HepG2 (cell line): ENCODE results near the gene VPS37B. TPM values are rescaled to one million over a fixed set of nuclear protein-coding genes. Genes with fewer than 3 reads are reported as not detected.
A peak's percentile ranks its signal among the peaks of the same experiment; 100 is the strongest.

ENCODE experiments used
- ATAC-seq: fragments of 200-7000 bp; cut with Tn5 transposase; 3 replicates; pipeline ENCODE4 v1.9.1; 2020; ENCODE audit warnings: mild to moderate bottlenecking, moderate library complexity
- BruUV-seq: library from RNA; stranded (reverse); fragments of 400-500 nt; replicated peaks from 2 replicates; lab custom pipeline; 2021; lab: Mats Ljungman, UMichigan
- CTCF ChIA-PET: fragments of 300-600 bp; formaldehyde crosslinking; extraction: SDS; loops from one replicate; lab custom pipeline; 2021; ENCODE audit warnings: low total read pairs, inconsistent platforms, low intra/inter-chr PET ratio; lab: Yijun Ruan, JAX
- POLR2A ChIA-PET: fragments of 350-600 bp; sonication (Branson Sonifier 250); formaldehyde crosslinking; loops from one replicate; lab custom pipeline; 2020; ENCODE audit warnings: antibody characterized with exemption, inconsistent platforms; lab: Yijun Ruan, JAX
- DNase-seq: peaks from one replicate; pipeline ENCODE4 v3.0.0-alpha.2; 2015; ENCODE audit warnings: low spot score
- FAIRE-seq: peaks from 3 replicates; lab custom pipeline; 2011; peaks lifted over from hg19 to GRCh38; lab: Jason Lieb, UNC
- H2AFZ ChIP-seq: one replicate; pipeline ENCODE4 v1.6.1; 2011; ENCODE audit warnings: low read length, inconsistent platforms
- H3K27ac ChIP-seq: fragments of 300-600 bp; 3 replicates; pipeline ENCODE4 v1.8.0; 2011; ENCODE audit warnings: mixed run types, mild to moderate bottlenecking, mixed read lengths, low read length, inconsistent platforms; ENCODE audit not compliant: insufficient read depth; ENCODE audit errors: extremely low read length
- H3K27me3 ChIP-seq, 2 experiments: fragments of 200-600 bp in 1 of 2; 2 replicates in 1 of 2; 3 replicates in 1 of 2; pipeline versions ENCODE4 v1.6.0 to v1.8.0; 2011; ENCODE audit warnings: low read length in 2 of 2, mild to moderate bottlenecking in 2 of 2, moderate library complexity in 2 of 2, inconsistent platforms in 1 of 2; ENCODE audit not compliant: insufficient read depth in 2 of 2, control insufficient read depth in 1 of 2
- H3K36me3 ChIP-seq, 2 experiments: fragments of 200-600 bp in 1 of 2; replicated peaks in 1 of 2; 2 replicates in 1 of 2; 3 replicates in 1 of 2; pipeline versions ENCODE4 v1.5.1 to v1.8.0; 2011; ENCODE audit warnings: low read length in 2 of 2, inconsistent platforms in 1 of 2; ENCODE audit not compliant: insufficient read depth in 2 of 2, control insufficient read depth in 1 of 2
- H3K4me1 ChIP-seq: 2 replicates; pipeline ENCODE4 v1.5.1; 2012; ENCODE audit warnings: low read length, inconsistent platforms; ENCODE audit not compliant: insufficient read depth
- H3K4me2 ChIP-seq: 2 replicates; pipeline ENCODE4 v1.6.0; 2011; ENCODE audit warnings: low read depth, low read length, inconsistent platforms
- H3K4me3 ChIP-seq, 3 experiments: fragments of 200-600 bp in 1 of 3; sonication (generic), shearing (Covaris generic) in 1 of 3; replicated peaks in 1 of 3; 2 replicates each; pipeline ENCODE4 v1.5.1; 2011 to 2016; ENCODE audit warnings: low read length in 3 of 3, inconsistent platforms in 2 of 3, low read depth in 2 of 3, mild to moderate bottlenecking in 2 of 3, control low read depth in 1 of 3, mixed read lengths in 1 of 3; ENCODE audit not compliant: insufficient read depth in 1 of 3
- H3K79me2 ChIP-seq: one replicate; pipeline ENCODE4 v1.6.1; 2011; ENCODE audit warnings: low read length, inconsistent platforms; ENCODE audit not compliant: insufficient read depth
- H3K9ac ChIP-seq: 2 replicates; pipeline ENCODE4 v1.6.0; 2011; ENCODE audit warnings: mild to moderate bottlenecking, low read depth, low read length, inconsistent platforms; ENCODE audit not compliant: insufficient read depth
- H3K9me3 ChIP-seq: 2 replicates; pipeline ENCODE4 v1.5.1; 2012; ENCODE audit warnings: mild to moderate bottlenecking, low read length
- H4K20me1 ChIP-seq: 2 replicates; pipeline ENCODE4 v1.6.0; 2011; ENCODE audit warnings: inconsistent platforms, mild to moderate bottlenecking, low read length, moderate library complexity; ENCODE audit not compliant: insufficient read depth
- ASH2L ChIP-seq: fragments of 300-600, 200-600 bp; sonication (generic); IDR thresholded peaks from 2 replicates; pipeline ENCODE4 v1.7.0; 2017; ENCODE audit warnings: low read depth, mild to moderate bottlenecking, moderate library complexity, mixed read lengths, low read length; ENCODE audit not compliant: insufficient read length
- DR1 ChIP-seq: sonication (generic); formaldehyde crosslinking; IDR thresholded peaks from 2 replicates; pipeline ENCODE4 v1.8.0; 2021; ENCODE audit warnings: mild to moderate bottlenecking, missing genetic modification reagents, inconsistent platforms
- FOXA1 ChIP-seq, 2 experiments: fragments of 450-650 bp in 1 of 2; sonication (generic) in 1 of 2; formaldehyde crosslinking in 1 of 2; IDR thresholded peaks; 2 replicates each; pipeline versions ENCODE4 v1.4.0 to v1.6.1; 2016 to 2020; ENCODE audit warnings: missing genetic modification reagents in 1 of 2
- GABPA ChIP-seq, 2 experiments: IDR thresholded peaks; 2 replicates each; pipeline ENCODE4 v1.6.1; 2011 to 2016; ENCODE audit warnings: low read depth in 2 of 2, low read length in 1 of 2, missing biosample characterization in 1 of 2, missing genetic modification characterization in 1 of 2
- JUNB ChIP-seq: sonication (generic); formaldehyde crosslinking; IDR thresholded peaks from 2 replicates; pipeline ENCODE4 v1.8.0; 2022; ENCODE audit warnings: missing genetic modification reagents, mild to moderate bottlenecking, borderline replicate concordance
- MIER3 ChIP-seq: IDR thresholded peaks from 2 replicates; pipeline ENCODE4 v1.6.1; 2016; ENCODE audit warnings: missing compliant biosample characterization, borderline replicate concordance
- NR3C1 ChIP-seq: sonication (generic); formaldehyde crosslinking; IDR thresholded peaks from 2 replicates; pipeline ENCODE4 v1.4.0; 2020; ENCODE audit warnings: missing genetic modification reagents
- PAF1 ChIP-seq: IDR thresholded peaks from 2 replicates; pipeline ENCODE4 v1.6.1; 2016; ENCODE audit warnings: missing genetic modification reagents, missing compliant biosample characterization
- PAWR ChIP-seq: sonication (generic); formaldehyde crosslinking; IDR thresholded peaks from 2 replicates; pipeline ENCODE4 v1.4.0; 2020; ENCODE audit warnings: missing genetic modification reagents, mild to moderate bottlenecking, borderline replicate concordance
- PHF21A ChIP-seq: sonication (generic); formaldehyde crosslinking; IDR thresholded peaks from 2 replicates; pipeline ENCODE4 v1.5.0; 2020; ENCODE audit warnings: mild to moderate bottlenecking, missing genetic modification reagents
- REL ChIP-seq: sonication (generic); formaldehyde crosslinking; conservative IDR thresholded peaks from 2 replicates; pipeline ENCODE4 v1.8.0; 2022; ENCODE audit warnings: mild to moderate bottlenecking, missing genetic modification reagents, moderate library complexity
- SUZ12 ChIP-seq: fragments of 150-350 bp; IDR thresholded peaks from 2 replicates; pipeline ENCODE4 v1.6.1; 2014; ENCODE audit warnings: low read depth, low read length
- TEAD3 ChIP-seq: optimal IDR thresholded peaks from 2 replicates; pipeline ENCODE3; 2016; ENCODE audit warnings: borderline replicate concordance
- ZFP62 ChIP-seq: sonication (generic); formaldehyde crosslinking; IDR thresholded peaks from 2 replicates; pipeline ENCODE4 v1.4.0; 2020; ENCODE audit warnings: missing genetic modification reagents
- ZNF12 ChIP-seq: sonication (generic); formaldehyde crosslinking; IDR thresholded peaks from 2 replicates; pipeline ENCODE4 v1.5.0; 2020; ENCODE audit warnings: missing genetic modification reagents
- ZNF207 ChIP-seq: fragments of 450-650 bp; IDR thresholded peaks from 2 replicates; pipeline ENCODE4 v1.6.1; 2016; ENCODE audit warnings: antibody characterized with exemption, borderline replicate concordance
- ZNF33A ChIP-seq: sonication (generic); formaldehyde crosslinking; IDR thresholded peaks from 2 replicates; pipeline ENCODE4 v1.5.1; 2020; ENCODE audit warnings: missing genetic modification reagents, mild to moderate bottlenecking, moderate library complexity, borderline replicate concordance
- ZNF557 ChIP-seq: sonication (generic); formaldehyde crosslinking; IDR thresholded peaks from 2 replicates; pipeline ENCODE4 v1.4.0; 2020; ENCODE audit warnings: missing genetic modification reagents
- ZNF616 ChIP-seq: sonication (generic); formaldehyde crosslinking; IDR thresholded peaks from 2 replicates; pipeline ENCODE4 v1.5.0; 2020; ENCODE audit warnings: low read depth, mild to moderate bottlenecking, missing genetic modification reagents
- ZNF775 ChIP-seq: sonication (generic); formaldehyde crosslinking; IDR thresholded peaks from 2 replicates; pipeline ENCODE4 v1.4.0; 2020; ENCODE audit warnings: missing genetic modification reagents, mild to moderate bottlenecking, moderate library complexity, borderline replicate concordance
- ZSCAN9 ChIP-seq: IDR thresholded peaks from 2 replicates; pipeline ENCODE4 v1.6.1; 2016; ENCODE audit warnings: borderline replicate concordance
- ZZZ3 ChIP-seq: sonication (generic); formaldehyde crosslinking; IDR thresholded peaks from 2 replicates; pipeline ENCODE4 v1.4.0; 2020; ENCODE audit warnings: missing genetic modification reagents, mild to moderate bottlenecking, borderline replicate concordance
- WGBS: methylation state at CpG from one replicate; pipeline ENCODE4 v1.1.6; 2017; ENCODE audit warnings: low lambda C conversion rate; 5-methylcytosine and 5-hydroxymethylcytosine counted together
- in situ Hi-C: cut with HindIII; loops from 2 replicates; pipeline ENCODE4 v1.10.0; 2017; ENCODE audit warnings: low pct_unique_long_range_greater_than_20kb; ENCODE audit not compliant: extremely low pct_ligation_motif_present
- intact Hi-C: fragments of 100-400 bp; cut with micrococcal nuclease; formaldehyde crosslinking; loops from one replicate; pipeline ENCODE4 v1.10.0; 2022; ENCODE audit not compliant: unreplicated experiment
- polyA plus RNA-seq, 8 experiments: library from polyadenylated mRNA; depleted of rRNA in 3 of 8; stranded (reverse) in 7 of 8; unstranded in 1 of 8; fragments of >200 nt; fragmentation: Illumina TruSeq in 4 of 8; extraction: Trizol in 4 of 8; gene quantifications; 2 replicates each; pipeline versions ENCODE4 v1.2.1 to v1.2.3, GENCODE V29; 2011 to 2016; ENCODE audit warnings: low read depth in 4 of 8, missing spikeins in 1 of 8, mixed read lengths in 1 of 8; ENCODE audit not compliant: insufficient read depth in 1 of 8
- total RNA-seq, 5 experiments: library from RNA; depleted of rRNA; stranded (reverse); fragments of >200 nt; fragmentation: Illumina TruSeq; extraction: Trizol; gene quantifications; 2 replicates each; pipeline ENCODE4 v1.2.3, GENCODE V29; 2016; ENCODE audit warnings: low read depth in 1 of 5
- TF ChIP-seq, protein P1 (sequence below): sonication (generic); formaldehyde crosslinking; IDR thresholded peaks from 2 replicates; pipeline ENCODE4 v1.5.1; 2020; ENCODE audit warnings: missing genetic modification reagents, mild to moderate bottlenecking, borderline replicate concordance
- TF ChIP-seq, protein P2 (sequence below): sonication (generic); formaldehyde crosslinking; IDR thresholded peaks from 2 replicates; pipeline ENCODE4 v1.4.0; 2020; ENCODE audit warnings: missing genetic modification reagents

The VPS37B gene
- total and polyA plus RNA-seq, 2 of the 13 experiments (the other 11 are each of a cell fraction or from before 2014, with no cell fraction given), result 4.6 to 5.3 TPM

DNA sequence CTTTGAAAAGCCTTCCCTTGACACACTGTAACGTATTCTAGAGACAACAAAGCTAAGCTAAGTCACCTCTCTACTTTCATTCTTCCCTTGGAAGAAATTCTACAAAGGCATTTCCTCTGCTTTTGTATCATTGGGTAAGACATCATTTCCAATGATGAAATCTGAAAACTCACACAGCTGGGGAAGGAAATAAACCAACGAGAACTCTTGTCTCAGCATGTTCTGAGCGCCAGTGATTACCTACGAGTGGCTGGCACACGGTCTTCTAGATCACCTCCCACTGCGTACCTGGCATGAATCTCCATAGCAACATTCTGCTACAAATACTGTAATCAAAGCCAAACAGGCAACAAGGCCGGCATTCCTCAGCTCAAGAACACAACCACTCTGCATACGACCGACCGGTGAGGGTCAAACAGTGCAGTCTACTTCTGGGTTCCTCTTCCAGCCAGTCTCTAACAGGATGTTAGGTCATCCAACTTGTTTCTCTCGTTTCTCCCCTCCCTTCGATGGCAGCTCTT, 7.6 kb downstream of the VPS37B start:
- Histone ChIP-seq H3K36me3 (no peaks in the 10 kb centered on the region; a peak in 1 of 5 replicates), H3K4me1 (peaks cover 82% of the 10 kb centered on the region), H3K4me2 (peak overlapping the region; percentile 62), H3K4me3 (peak overlapping the region; percentile 18 to 28 (median 24); a peak in 5 of 6 replicates), H3K79me2 (peaks cover 81% of the 10 kb centered on the region), H3K27ac (peak overlapping the region; percentile 60), H3K9ac (peak overlapping the region; percentile 50), H2AFZ (peak overlapping the region; percentile 18), H4K20me1 (peaks cover 6% of the 10 kb centered on the region; the same call in 1 of the 2 replicates), H3K27me3 (no peaks in the 10 kb centered on the region; a peak in 2 of 5 replicates), H3K9me3 (no peaks in the 10 kb centered on the region)
- intact Hi-C loops, result no loop called here
- CTCF ChIA-PET, result no interaction called here
- ATAC-seq (peak; percentile 95), DNase-seq (peak; percentile 78), FAIRE-seq (peak; percentile 54)
- in situ Hi-C loops, result no loop called here
- WGBS, result 22% methylated on average over 12 of the region's 12 CpGs
- POLR2A ChIA-PET, result interaction anchor here (1.0 to 1.7 kb wide), 3 partner anchors 9 to 52 kb away, joined by 3 to 11 read pairs (median 3); no protein-coding TSS in a partner anchor
- no TSS peak for BruUV-seq
- TF ChIP-seq NR3C1 (CRISPR knock-in tag) (no peak), DR1 (CRISPR knock-in tag) (no peak), ZZZ3 (CRISPR knock-in tag) (no peak), ASH2L (peak; percentile 31), MIER3 (CRISPR knock-in tag) (no peak), ZNF616 (no peak), PHF21A (CRISPR knock-in tag) (no peak), ZNF557 (CRISPR knock-in tag) (no peak), PAWR (no peak), ZNF207 (no peak), REL (no peak), ZSCAN9 (CRISPR knock-in tag) (no peak), FOXA1 (IDR thresholded peaks at IDR 0.05) (no peak), FOXA1 (CRISPR knock-in tag; IDR thresholded peaks at IDR 0.05) (no peak), JUNB (CRISPR knock-in tag) (no peak), ZNF12 (CRISPR knock-in tag) (no peak), ZNF33A (CRISPR knock-in tag) (no peak), ZFP62 (CRISPR knock-in tag) (no peak), ZNF775 (CRISPR knock-in tag) (0 out of 2 replicates have a peak, but pooled peaks have one; percentile 65), TEAD3 (CRISPR knock-in tag) (peak; percentile 51), SUZ12 (no peak), PAF1 (CRISPR knock-in tag) (no peak), GABPA (IDR thresholded peaks at IDR 0.05; ENCODE audit: low read depth, low read length) (no peak), GABPA (CRISPR knock-in tag; IDR thresholded peaks at IDR 0.05; ENCODE audit: low read depth) (0 out of 2 replicates have a peak, but pooled peaks have one; percentile 23)
- TF ChIP-seq, protein P1, sequence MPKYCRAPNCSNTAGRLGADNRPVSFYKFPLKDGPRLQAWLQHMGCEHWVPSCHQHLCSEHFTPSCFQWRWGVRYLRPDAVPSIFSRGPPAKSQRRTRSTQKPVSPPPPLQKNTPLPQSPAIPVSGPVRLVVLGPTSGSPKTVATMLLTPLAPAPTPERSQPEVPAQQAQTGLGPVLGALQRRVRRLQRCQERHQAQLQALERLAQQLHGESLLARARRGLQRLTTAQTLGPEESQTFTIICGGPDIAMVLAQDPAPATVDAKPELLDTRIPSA (CRISPR knock-in tag), result no peak
- TF ChIP-seq, protein P2, sequence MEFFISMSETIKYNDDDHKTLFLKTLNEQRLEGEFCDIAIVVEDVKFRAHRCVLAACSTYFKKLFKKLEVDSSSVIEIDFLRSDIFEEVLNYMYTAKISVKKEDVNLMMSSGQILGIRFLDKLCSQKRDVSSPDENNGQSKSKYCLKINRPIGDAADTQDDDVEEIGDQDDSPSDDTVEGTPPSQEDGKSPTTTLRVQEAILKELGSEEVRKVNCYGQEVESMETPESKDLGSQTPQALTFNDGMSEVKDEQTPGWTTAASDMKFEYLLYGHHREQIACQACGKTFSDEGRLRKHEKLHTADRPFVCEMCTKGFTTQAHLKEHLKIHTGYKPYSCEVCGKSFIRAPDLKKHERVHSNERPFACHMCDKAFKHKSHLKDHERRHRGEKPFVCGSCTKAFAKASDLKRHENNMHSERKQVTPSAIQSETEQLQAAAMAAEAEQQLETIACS, result no peak
